Stimulated activated CD4-positive, alpha-beta T cell treated with anti-CD3 and anti-CD28 coated beads, TNF-alpha, amount 100 ng/mL, for 48 hours (primary cell): ENCODE data around the gene PIK3R2.

Experiments
- DNase-seq, 3 donors: peaks; one replicate each; pipeline ENCODE4 v3.0.0-alpha.2; 2020; ENCODE audit warnings: low read depth in 3 of 3

The PIK3R2 gene

GRCh38 chr19:18123819-18124218 is 29.1 kb upstream of the PIK3R2 start:
- DNase-seq = no peak

- DNase-seq = no peak
Measured at GRCh38 chr19:18126097-18126496, 26.9 kb upstream of the PIK3R2 start.

GRCh38 chr19:18128044-18128443 is 24.9 kb upstream of the PIK3R2 start:
- DNase-seq = no peak

GRCh38 chr19:18128805-18129204 is 24.2 kb upstream of the PIK3R2 start:
- no peak for DNase-seq

- DNase-seq = no peak
Measured at GRCh38 chr19:18130523-18131242, 22.3 kb upstream of the PIK3R2 start.

- DNase-seq = no peak
Measured at GRCh38 chr19:18131841-18132596, 20.9 kb upstream of the PIK3R2 start.

- DNase-seq = no peak
Measured at GRCh38 chr19:18135712-18136584, 17.0 kb upstream of the PIK3R2 start.

GRCh38 chr19:18137242-18137641 is 15.7 kb upstream of the PIK3R2 start:
- no peak for DNase-seq

GRCh38 chr19:18137657-18138339 is 15.2 kb upstream of the PIK3R2 start:
- DNase-seq = no peak

GRCh38 chr19:18140473-18140872 is 12.5 kb upstream of the PIK3R2 start:
- no peak for DNase-seq

- DNase-seq = no peak
Measured at GRCh38 chr19:18141031-18141430, 11.9 kb upstream of the PIK3R2 start.

GRCh38 chr19:18143902-18144301 is 9.1 kb upstream of the PIK3R2 start:
- no peak for DNase-seq

GRCh38 chr19:18144361-18144760 is 8.6 kb upstream of the PIK3R2 start:
- no peak for DNase-seq

GRCh38 chr19:18144906-18145305 is 8.1 kb upstream of the PIK3R2 start:
- no peak for DNase-seq

GRCh38 chr19:18145391-18145999 is 7.5 kb upstream of the PIK3R2 start:
- no peak for DNase-seq

- no peak for DNase-seq
Measured at GRCh38 chr19:18147396-18147795, 5.6 kb upstream of the PIK3R2 start.

GRCh38 chr19:18149596-18149975 is 3.4 kb upstream of the PIK3R2 start:
- no peak for DNase-seq

GRCh38 chr19:18150776-18151624 is 2.0 kb upstream of the PIK3R2 start:
- DNase-seq = no peak

- DNase-seq = peak; percentile 96 to 98 (median 97)
Measured at GRCh38 chr19:18152442-18152816, 534 bp upstream of the PIK3R2 start.

- DNase-seq = peak in 1 of 3 donors; percentile 31
Measured at GRCh38 chr19:18153556-18154134, 682 bp downstream of the PIK3R2 start.
